Brain microvascular endothelial cell (primary cell): ENCODE data around the gene CNNM2.

Source experiments
- DNase-seq: peaks from one replicate; pipeline ENCODE4 v3.0.0-alpha.2; 2020
- H3K27ac ChIP-seq: fragments of 250-450 bp; sonication (Bioruptor Pico); 2 replicates; pipeline ENCODE4 v1.5.1; 2020; ENCODE audit warnings: mild to moderate bottlenecking, moderate library complexity
- H3K27me3 ChIP-seq: fragments of 250-450 bp; sonication (Bioruptor Pico); replicated peaks from 2 replicates; pipeline ENCODE4 v1.5.1; 2020; ENCODE audit warnings: mild to moderate bottlenecking
- H3K36me3 ChIP-seq: fragments of 250-450 bp; sonication (Bioruptor Pico); replicated peaks from 2 replicates; pipeline ENCODE4 v1.5.1; 2020; ENCODE audit warnings: mild to moderate bottlenecking
- H3K4me3 ChIP-seq: 2 replicates; pipeline ENCODE4 v1.5.1; 2011; ENCODE audit warnings: low read depth, mild to moderate bottlenecking, control low read depth, low read length, moderate library complexity
- in situ Hi-C: cut with HindIII; loops from 2 replicates; pipeline ENCODE4 v1.10.0; 2017; ENCODE audit warnings: low sequenced_read_pairs, low pct_ligation_motif_present
- TF ChIP-seq, protein P1 (sequence below): IDR thresholded peaks from 2 replicates; pipeline ENCODE4 v1.5.1; 2011; ENCODE audit warnings: low read depth, mild to moderate bottlenecking, moderate library complexity, low read length, control low read depth, inconsistent platforms; ENCODE audit errors: missing control alignments

The CNNM2 gene

GRCh38 chr10:103079946-103080345 is 161.9 kb downstream of the CNNM2 start:
- Histone ChIP-seq H3K36me3 (peaks cover 3% of the 10 kb centered on the region), H3K27ac (no peak overlapping the region), H3K27me3 (no peaks in the 10 kb centered on the region), H3K4me3 (no peak overlapping the region)
- no peak for DNase-seq
- TF ChIP-seq, protein P1, sequence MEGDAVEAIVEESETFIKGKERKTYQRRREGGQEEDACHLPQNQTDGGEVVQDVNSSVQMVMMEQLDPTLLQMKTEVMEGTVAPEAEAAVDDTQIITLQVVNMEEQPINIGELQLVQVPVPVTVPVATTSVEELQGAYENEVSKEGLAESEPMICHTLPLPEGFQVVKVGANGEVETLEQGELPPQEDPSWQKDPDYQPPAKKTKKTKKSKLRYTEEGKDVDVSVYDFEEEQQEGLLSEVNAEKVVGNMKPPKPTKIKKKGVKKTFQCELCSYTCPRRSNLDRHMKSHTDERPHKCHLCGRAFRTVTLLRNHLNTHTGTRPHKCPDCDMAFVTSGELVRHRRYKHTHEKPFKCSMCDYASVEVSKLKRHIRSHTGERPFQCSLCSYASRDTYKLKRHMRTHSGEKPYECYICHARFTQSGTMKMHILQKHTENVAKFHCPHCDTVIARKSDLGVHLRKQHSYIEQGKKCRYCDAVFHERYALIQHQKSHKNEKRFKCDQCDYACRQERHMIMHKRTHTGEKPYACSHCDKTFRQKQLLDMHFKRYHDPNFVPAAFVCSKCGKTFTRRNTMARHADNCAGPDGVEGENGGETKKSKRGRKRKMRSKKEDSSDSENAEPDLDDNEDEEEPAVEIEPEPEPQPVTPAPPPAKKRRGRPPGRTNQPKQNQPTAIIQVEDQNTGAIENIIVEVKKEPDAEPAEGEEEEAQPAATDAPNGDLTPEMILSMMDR: no peak
- in situ Hi-C loops: no loop called here

DNA sequence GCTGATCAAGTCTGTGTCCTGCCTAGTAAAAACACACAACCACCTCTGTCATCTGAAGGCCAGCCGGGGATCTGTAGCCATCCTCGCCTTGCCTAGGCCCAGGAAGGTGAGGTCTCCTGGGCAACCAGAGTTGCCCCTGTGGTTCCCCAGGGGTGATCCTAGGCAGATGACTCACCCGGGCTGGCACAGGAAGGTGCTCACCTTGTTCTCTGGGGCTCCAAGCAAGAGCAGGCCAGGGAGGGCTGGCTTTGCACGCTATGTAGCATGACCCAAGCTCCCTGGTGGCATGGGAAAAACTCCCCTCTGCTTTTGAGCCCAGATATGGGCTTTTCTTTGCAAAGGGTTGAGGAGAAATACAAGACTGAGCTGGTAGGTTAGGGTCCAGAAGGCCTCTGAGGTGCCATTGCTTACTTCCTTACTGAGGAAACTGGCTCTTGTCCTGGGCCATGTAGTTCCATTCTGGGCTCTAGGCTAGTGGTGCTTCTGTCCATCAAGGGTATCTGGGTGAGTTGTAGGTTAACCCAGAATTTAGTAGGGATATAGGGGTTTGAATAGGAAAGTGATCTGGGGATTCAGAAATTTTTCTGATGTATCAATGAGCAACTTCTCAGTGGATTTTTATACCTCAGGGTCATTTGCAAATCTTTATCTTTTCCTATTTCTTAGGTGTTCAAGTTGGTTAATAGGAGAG is 162.9 kb downstream of the CNNM2 start:
- in situ Hi-C loops: no loop called here
- DNase-seq: no peak
- no peak overlapping the region for H3K4me3 ChIP-seq
- no peaks in the 10 kb centered on the region for H3K27me3 ChIP-seq
- TF ChIP-seq, protein P1: no peak
- H3K27ac ChIP-seq: no peak overlapping the region
- peaks cover 13% of the 10 kb centered on the region for H3K36me3 ChIP-seq

DNA sequence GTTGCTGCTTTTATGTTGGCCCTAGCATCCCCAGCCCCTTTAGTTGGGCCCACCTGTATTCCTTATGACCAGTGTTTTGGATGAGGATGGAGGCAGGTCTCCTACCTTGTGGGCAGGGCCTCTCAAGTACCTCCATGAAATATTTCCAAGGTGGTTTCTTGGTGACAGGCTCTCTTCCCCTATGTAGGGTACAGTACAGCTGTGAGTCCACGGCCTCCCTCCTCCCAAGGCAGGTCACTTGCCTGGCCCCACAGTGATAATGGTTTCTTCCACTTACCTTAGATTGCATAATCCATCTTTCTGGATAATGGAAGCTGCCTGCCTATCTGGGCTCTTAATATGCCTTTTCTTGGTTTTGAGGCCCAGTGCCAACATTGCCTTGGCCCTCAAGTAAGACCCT is 164.6 kb downstream of the CNNM2 start:
- H3K36me3 ChIP-seq: peaks cover 18% of the 10 kb centered on the region
- no peak for DNase-seq
- in situ Hi-C loops: no loop called here

GRCh38 chr10:103083266-103083976 is 165.3 kb downstream of the CNNM2 start:
- no peak for DNase-seq
- no peaks in the 10 kb centered on the region for H3K27me3 ChIP-seq
- in situ Hi-C loops: no loop called here
- TF ChIP-seq, protein P1: no peak
- H3K27ac ChIP-seq: no peak overlapping the region
- peaks cover 25% of the 10 kb centered on the region for H3K36me3 ChIP-seq
- no peak overlapping the region for H3K4me3 ChIP-seq

More for the DNA sequence above, 164.6 kb downstream of the CNNM2 start:
- H3K27ac ChIP-seq: no peak overlapping the region
- no peaks in the 10 kb centered on the region for H3K27me3 ChIP-seq
- TF ChIP-seq, protein P1: no peak
- H3K4me3 ChIP-seq: no peak overlapping the region

DNA sequence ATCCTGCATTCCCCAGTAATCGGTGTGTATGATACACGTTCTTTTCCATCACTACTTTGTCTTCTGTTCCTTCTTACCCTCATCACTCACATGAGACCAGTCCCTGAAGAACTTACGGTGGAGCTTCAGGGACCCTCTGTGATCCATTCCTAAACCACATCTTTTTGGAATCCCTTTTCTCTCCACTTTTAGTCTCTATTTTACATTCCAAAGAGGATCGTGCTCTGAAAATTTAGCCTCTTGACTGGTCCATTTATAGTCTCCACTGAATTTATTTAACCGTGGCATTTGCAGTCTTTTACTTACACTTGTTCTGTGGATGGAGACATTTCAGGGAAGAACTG is 165.9 kb downstream of the CNNM2 start:
- no peak overlapping the region for H3K4me3 ChIP-seq
- peaks cover 30% of the 10 kb centered on the region for H3K36me3 ChIP-seq
- TF ChIP-seq, protein P1: no peak
- H3K27ac ChIP-seq: no peak overlapping the region
- no peak for DNase-seq
- H3K27me3 ChIP-seq: no peaks in the 10 kb centered on the region
- in situ Hi-C loops: no loop called here
